GM18520 (cell line): ENCODE measurements around the gene SHC2.
"Not testable (repeated sequence)": the region's sequence is repeated elsewhere in the genome, so short reads cannot be mapped to it uniquely, and the experiment has no call there.

Experiments used
- ATAC-seq: cut with Tn5 transposase; IDR thresholded peaks from one replicate; pipeline ENCODE4 v1.9.1; 2021; ENCODE audit not compliant: unreplicated experiment

The SHC2 gene

GRCh38 chr19:392375-392970 lies 68.4 kb downstream of the SHC2 start:
- ATAC-seq: no peak

GRCh38 chr19:391726-392374 lies 69.0 kb downstream of the SHC2 start:
- no peak for ATAC-seq

GRCh38 chr19:391207-391557 lies 69.7 kb downstream of the SHC2 start:
- ATAC-seq: no peak

- ATAC-seq: no peak
Measured at GRCh38 chr19:390386-391206, 70.2 kb downstream of the SHC2 start.

- no peak for ATAC-seq
Measured at GRCh38 chr19:389935-390289, 70.9 kb downstream of the SHC2 start.

- ATAC-seq: no peak
Measured at GRCh38 chr19:389255-389934, 71.4 kb downstream of the SHC2 start.

- ATAC-seq: no peak
Measured at GRCh38 chr19:388691-389090, 72.1 kb downstream of the SHC2 start.

GRCh38 chr19:387777-388176 lies 73.1 kb downstream of the SHC2 start:
- no peak for ATAC-seq

- not testable (repeated sequence) for ATAC-seq
Measured at GRCh38 chr19:386632-387301, 74.1 kb downstream of the SHC2 start.

GRCh38 chr19:386189-386588 lies 74.6 kb downstream of the SHC2 start:
- ATAC-seq: not testable (repeated sequence)

- ATAC-seq: no peak
Measured at GRCh38 chr19:384799-385169, 76.0 kb downstream of the SHC2 start.

GRCh38 chr19:383922-384798 lies 76.7 kb downstream of the SHC2 start:
- no peak for ATAC-seq

- ATAC-seq: no peak
Measured at GRCh38 chr19:383040-383439, 77.8 kb downstream of the SHC2 start.

- ATAC-seq: not testable (repeated sequence)
Measured at GRCh38 chr19:382578-382977, 78.3 kb downstream of the SHC2 start.

GRCh38 chr19:381901-382300 lies 78.9 kb downstream of the SHC2 start:
- not testable (repeated sequence) for ATAC-seq

- not testable (repeated sequence) for ATAC-seq
Measured at GRCh38 chr19:380618-381219, 80.1 kb downstream of the SHC2 start.

- no peak for ATAC-seq
Measured at GRCh38 chr19:379796-380195, 81.0 kb downstream of the SHC2 start.

- ATAC-seq: no peak
Measured at GRCh38 chr19:378706-379105, 82.1 kb downstream of the SHC2 start.

- ATAC-seq: no peak
Measured at GRCh38 chr19:377801-378581, 82.8 kb downstream of the SHC2 start.
